CD4-positive, CD25-positive, alpha-beta regulatory T cell (primary cell): Measurements from ENCODE around the gene SMIM35. TPM values are rescaled to one million over a fixed set of nuclear protein-coding genes. Genes with fewer than 3 reads are reported as not detected.

Experiments
- ATAC-seq, 2 donors: fragments of 150-1000 bp; cut with Tn5 transposase; one replicate each; pipeline ENCODE4 v1.10.0; 2021; ENCODE audit warnings: low read depth in 2 of 2, moderate number of reproducible peaks in 2 of 2, moderate library complexity in 1 of 2
- DNase-seq, 3 donors: peaks; one replicate each; pipeline versions ENCODE4 v3.0.0 to v3.0.0-alpha.2; 2012 to 2022; ENCODE audit warnings: mixed read lengths in 1 of 3
- H3K27ac ChIP-seq: one replicate; pipeline ENCODE4 v1.7.0; 2013; ENCODE audit warnings: mild to moderate bottlenecking, low read length; ENCODE audit not compliant: insufficient read depth, poor library complexity, severe bottlenecking
- H3K27me3 ChIP-seq: one replicate; pipeline ENCODE4 v1.7.0; 2013; ENCODE audit warnings: low read length; ENCODE audit not compliant: control insufficient read depth, insufficient read depth
- H3K36me3 ChIP-seq: one replicate; pipeline ENCODE4 v1.7.0; 2013; ENCODE audit warnings: mild to moderate bottlenecking, low read length, moderate library complexity; ENCODE audit not compliant: control insufficient read depth, insufficient read depth
- H3K4me1 ChIP-seq: 2 replicates; pipeline ENCODE4 v1.7.0; 2013; ENCODE audit warnings: mild to moderate bottlenecking, low read length; ENCODE audit not compliant: insufficient read depth, control insufficient read depth, poor library complexity, severe bottlenecking
- H3K4me3 ChIP-seq: one replicate; pipeline ENCODE4 v1.7.0; 2013; ENCODE audit warnings: low read depth, mild to moderate bottlenecking, low read length, moderate library complexity
- H3K9me3 ChIP-seq, 2 experiments: 1 replicate in 1 of 2; 2 replicates in 1 of 2; pipeline ENCODE4 v1.7.0; 2013; ENCODE audit warnings: low read length in 2 of 2, mild to moderate bottlenecking in 1 of 2, moderate library complexity in 1 of 2; ENCODE audit not compliant: control insufficient read depth in 2 of 2
- H3K27ac Mint-ChIP-seq, 3 donors: one replicate each; pipeline ENCODE4 v1.8.0; 2020 to 2022; ENCODE audit warnings: mild to moderate bottlenecking in 3 of 3, mixed read lengths in 3 of 3, moderate library complexity in 2 of 3
- H3K27me3 Mint-ChIP-seq: one replicate; pipeline ENCODE4 v1.8.0; 2022; ENCODE audit warnings: mild to moderate bottlenecking, mixed read lengths
- H3K36me3 Mint-ChIP-seq: one replicate; pipeline ENCODE4 v1.8.0; 2020; ENCODE audit warnings: mixed read lengths
- H3K4me1 Mint-ChIP-seq, 4 donors: one replicate each; pipeline ENCODE4 v1.8.0; 2020 to 2022; ENCODE audit warnings: mixed read lengths in 4 of 4, mild to moderate bottlenecking in 1 of 4
- H3K4me3 Mint-ChIP-seq, 4 donors: one replicate each; pipeline ENCODE4 v1.8.0; 2020 to 2022; ENCODE audit warnings: mild to moderate bottlenecking in 4 of 4, mixed read lengths in 4 of 4, moderate library complexity in 3 of 4
- H3K9me3 Mint-ChIP-seq, 7 donors: one replicate each; pipeline ENCODE4 v1.8.0; 2020 to 2022; ENCODE audit warnings: mixed read lengths in 7 of 7, mild to moderate bottlenecking in 3 of 7, moderate library complexity in 2 of 7
- polyA plus RNA-seq, 4 donors: library from polyadenylated mRNA; unstranded; fragments of 300-500 nt; fragmentation: Illumina TruSeq; gene quantifications; one replicate each; pipeline ENCODE4 v1.2.3, GENCODE V29; 2021
- total RNA-seq: library from RNA; stranded (reverse); gene quantifications from one replicate; pipeline ENCODE4 v1.2.3, GENCODE V29; 2022

Gene SMIM35
- total and polyA plus RNA-seq, 5 donors from 2014 or later = 0.90 to 1.9 (median 1.2) TPM

DNA sequence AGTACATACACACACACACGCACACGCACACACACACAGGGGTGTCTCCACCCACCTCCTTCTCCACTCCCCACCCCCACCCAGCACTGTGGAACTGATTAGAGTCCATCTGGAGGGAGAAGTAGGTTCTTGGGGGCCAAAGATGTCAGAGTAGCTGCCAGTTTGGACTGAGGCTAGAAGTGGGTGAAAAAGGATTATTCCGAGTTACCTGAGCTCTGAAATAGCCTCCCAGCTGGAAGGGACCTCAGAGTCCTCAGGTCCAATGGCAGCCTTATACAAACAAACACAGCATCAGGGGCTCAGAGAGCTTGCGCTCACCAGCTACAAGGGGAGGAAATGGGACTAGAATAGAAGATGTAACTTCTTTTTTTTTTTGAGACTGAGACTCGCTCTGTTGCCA lies 79.7 kb downstream of the SMIM35 start:
- Mint-ChIP-seq H3K4me1 (peaks cover 39 to 100% (median 82%) of the 10 kb centered on the region in 4 donors), H3K9me3 (peaks cover 0 to 7% (median 2%) of the 10 kb centered on the region in 7 donors), H3K27me3 (no peaks in the 10 kb centered on the region), H3K4me3 (peak overlapping the region; percentile 73 to 87 (median 82)), H3K27ac (peak overlapping the region; percentile 93 to 99 (median 97)), H3K36me3 (peaks cover 7% of the 10 kb centered on the region)
- no peaks in the 10 kb centered on the region for H3K36me3 ChIP-seq
- peaks cover 100% of the 10 kb centered on the region for H3K4me1 ChIP-seq
- peak overlapping the region; percentile 30 for H3K4me3 ChIP-seq
- H3K27ac ChIP-seq = peak overlapping the region; percentile 84
- peaks cover 0 to 5% of the 10 kb centered on the region in 2 experiments for H3K9me3 ChIP-seq
- no peaks in the 10 kb centered on the region for H3K27me3 ChIP-seq
- DNase-seq (peak in 1 of 3 donors; percentile 56), ATAC-seq (peak in 1 of 2 donors; percentile 5)

GRCh38 chr11:118006153-118006534 lies 80.6 kb downstream of the SMIM35 start:
- H3K4me1 Mint-ChIP-seq = peaks cover 37 to 100% (median 86%) of the 10 kb centered on the region in 4 donors
- Histone ChIP-seq H3K36me3 (no peaks in the 10 kb centered on the region), H3K27ac (peak overlapping the region; percentile 84), H3K4me1 (peaks cover 100% of the 10 kb centered on the region), H3K27me3 (no peaks in the 10 kb centered on the region), H3K4me3 (peak overlapping the region; percentile 30), H3K9me3 (peaks cover 0 to 5% of the 10 kb centered on the region in 2 experiments)
- ATAC-seq = no peak
- H3K9me3 Mint-ChIP-seq = peaks cover 0 to 7% (median 2%) of the 10 kb centered on the region in 7 donors
- peak overlapping the region; percentile 93 to 100 (median 93) for H3K27ac Mint-ChIP-seq
- peak overlapping the region in 3 of 4 donors; percentile 71 to 87 (median 82) for H3K4me3 Mint-ChIP-seq
- H3K27me3 Mint-ChIP-seq = no peaks in the 10 kb centered on the region
- peaks cover 12% of the 10 kb centered on the region for H3K36me3 Mint-ChIP-seq
- DNase-seq = no peak

DNA sequence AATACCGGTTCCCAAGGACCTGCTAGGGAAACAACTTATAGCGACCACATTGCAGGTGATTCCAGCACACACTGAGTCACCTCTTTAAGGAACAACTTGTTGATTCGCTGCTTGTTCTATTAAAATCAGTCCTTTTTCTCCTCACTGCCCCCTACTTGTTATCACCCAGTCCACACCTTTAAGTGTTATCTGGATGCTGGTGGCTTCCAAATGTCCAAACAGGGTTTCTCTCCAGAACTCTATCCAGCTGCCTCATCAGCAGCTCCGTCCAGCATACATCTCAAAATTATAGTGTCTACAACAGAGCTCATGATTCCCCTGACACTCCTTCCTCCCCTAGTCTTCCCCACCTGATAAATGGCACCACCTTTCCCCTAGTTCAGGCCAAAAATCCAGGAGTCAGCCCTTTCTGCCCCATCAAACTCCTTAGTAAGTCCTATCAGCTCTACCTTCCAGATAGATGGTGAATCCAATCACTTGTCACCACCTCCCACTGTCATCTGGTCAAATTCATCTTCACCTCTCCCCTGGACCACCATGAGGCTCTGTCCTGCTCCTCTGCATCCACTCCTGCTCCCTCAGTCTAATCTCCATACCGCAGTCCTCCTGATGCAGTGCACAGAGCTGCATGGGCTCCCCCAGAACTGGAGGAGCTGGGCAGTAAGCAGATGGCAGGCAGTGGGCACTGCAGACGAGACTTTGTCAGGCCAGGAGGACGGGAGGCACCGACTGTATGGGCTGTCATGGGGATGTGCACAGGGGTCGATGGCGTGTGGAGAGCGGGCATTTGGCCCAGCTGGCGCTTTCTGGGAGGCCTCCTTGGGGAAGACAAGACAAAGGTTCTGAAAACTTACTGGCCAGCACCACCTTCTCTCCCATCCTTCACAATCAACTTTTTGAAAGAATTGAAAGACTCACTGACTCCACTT lies 81.3 kb downstream of the SMIM35 start:
- H3K9me3 Mint-ChIP-seq = peaks cover 0 to 7% (median 2%) of the 10 kb centered on the region in 7 donors
- H3K27ac Mint-ChIP-seq = peak overlapping the region; percentile 93 to 100 (median 93)
- Histone ChIP-seq H3K4me1 (peaks cover 100% of the 10 kb centered on the region), H3K4me3 (no peak overlapping the region), H3K27ac (peak overlapping the region; percentile 83), H3K27me3 (no peaks in the 10 kb centered on the region), H3K9me3 (peaks cover 0 to 5% of the 10 kb centered on the region in 2 experiments), H3K36me3 (peaks cover 4% of the 10 kb centered on the region)
- H3K4me3 Mint-ChIP-seq = peak overlapping the region; percentile 10 to 82 (median 72)
- ATAC-seq (no peak), DNase-seq (no peak)
- peaks cover 14% of the 10 kb centered on the region for H3K36me3 Mint-ChIP-seq
- peaks cover 37 to 100% (median 86%) of the 10 kb centered on the region in 4 donors for H3K4me1 Mint-ChIP-seq
- H3K27me3 Mint-ChIP-seq = no peaks in the 10 kb centered on the region

GRCh38 chr11:118004543-118005223 lies 82.1 kb downstream of the SMIM35 start:
- H3K9me3 ChIP-seq = peaks cover 0 to 5% of the 10 kb centered on the region in 2 experiments
- H3K27me3 ChIP-seq = no peaks in the 10 kb centered on the region
- peaks cover 0 to 7% (median 2%) of the 10 kb centered on the region in 7 donors for H3K9me3 Mint-ChIP-seq
- peaks cover 37 to 100% (median 87%) of the 10 kb centered on the region in 4 donors for H3K4me1 Mint-ChIP-seq
- H3K4me1 ChIP-seq = peaks cover 100% of the 10 kb centered on the region
- H3K36me3 Mint-ChIP-seq = peaks cover 22% of the 10 kb centered on the region
- ATAC-seq (no peak), DNase-seq (peak in 1 of 3 donors; percentile 71)
- peak overlapping the region; percentile 53 for H3K4me3 ChIP-seq
- H3K4me3 Mint-ChIP-seq = peak overlapping the region; percentile 74 to 85 (median 82)
- H3K36me3 ChIP-seq = peaks cover 11% of the 10 kb centered on the region
- H3K27ac Mint-ChIP-seq = peak overlapping the region; percentile 93 to 100 (median 93)
- peak overlapping the region; percentile 83 for H3K27ac ChIP-seq
- H3K27me3 Mint-ChIP-seq = no peaks in the 10 kb centered on the region

GRCh38 chr11:118003456-118003855 lies 83.3 kb downstream of the SMIM35 start:
- no peaks in the 10 kb centered on the region for H3K27me3 ChIP-seq
- peak overlapping the region; percentile 74 to 90 (median 82) for H3K4me3 Mint-ChIP-seq
- peak overlapping the region; percentile 93 to 100 (median 93) for H3K27ac Mint-ChIP-seq
- H3K27me3 Mint-ChIP-seq = no peaks in the 10 kb centered on the region
- peaks cover 30 to 99% (median 82%) of the 10 kb centered on the region in 4 donors for H3K4me1 Mint-ChIP-seq
- H3K4me1 ChIP-seq = peaks cover 100% of the 10 kb centered on the region
- peak overlapping the region; percentile 83 for H3K27ac ChIP-seq
- H3K9me3 Mint-ChIP-seq = peaks cover 0 to 7% (median 2%) of the 10 kb centered on the region in 7 donors
- no peak for ATAC-seq
- peaks cover 25% of the 10 kb centered on the region for H3K36me3 Mint-ChIP-seq
- peak overlapping the region; percentile 65 for H3K4me3 ChIP-seq
- peaks cover 23% of the 10 kb centered on the region for H3K36me3 ChIP-seq
- no peak for DNase-seq
- H3K9me3 ChIP-seq = peaks cover 0 to 5% of the 10 kb centered on the region in 2 experiments

DNA sequence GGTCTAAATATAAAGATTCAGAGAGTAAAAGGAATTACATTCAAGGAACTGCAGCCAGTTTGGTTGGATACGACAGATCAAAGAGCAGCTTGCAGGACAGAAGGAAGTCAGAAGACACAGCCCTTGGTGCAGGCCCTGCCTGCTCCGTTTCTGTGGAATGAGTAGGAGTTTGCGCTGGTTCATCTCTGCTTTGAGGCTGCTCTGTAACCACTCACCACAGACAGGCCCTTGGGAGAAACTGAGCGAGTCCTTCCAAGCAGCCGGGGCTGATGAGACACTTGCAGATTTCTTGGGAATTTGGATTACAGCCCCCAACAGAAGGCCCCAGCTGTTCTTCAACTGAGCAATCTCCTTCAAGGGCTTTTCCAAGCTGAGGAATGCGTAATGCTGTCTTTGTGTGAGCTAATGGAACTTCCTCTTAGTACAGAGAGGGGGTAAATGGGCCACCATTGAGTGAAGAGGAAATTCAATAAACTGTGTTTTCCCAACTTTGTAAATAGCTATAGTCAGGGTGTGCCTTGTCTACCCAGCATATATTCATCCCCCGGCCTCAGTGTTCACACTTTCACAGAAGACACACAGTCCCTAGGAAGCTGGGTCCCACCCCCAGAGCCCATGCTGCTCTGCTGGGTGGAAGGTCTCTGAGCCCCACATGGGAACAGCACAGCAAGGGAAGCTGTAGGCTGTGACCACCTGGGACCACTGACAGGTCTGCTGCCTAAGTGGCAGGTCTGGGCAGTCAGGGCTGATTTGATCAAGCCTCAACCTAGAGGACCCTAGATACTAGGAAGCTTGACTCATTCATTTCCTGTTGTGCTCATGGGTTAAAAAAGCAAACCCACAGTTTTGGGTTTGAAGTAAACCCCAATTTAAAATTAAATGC lies 84.0 kb downstream of the SMIM35 start:
- Mint-ChIP-seq H3K4me1 (peaks cover 31 to 99% (median 84%) of the 10 kb centered on the region in 4 donors), H3K9me3 (peaks cover 0 to 7% (median 2%) of the 10 kb centered on the region in 7 donors), H3K27ac (peak overlapping the region; percentile 93 to 100 (median 93)), H3K36me3 (peaks cover 32% of the 10 kb centered on the region), H3K27me3 (no peaks in the 10 kb centered on the region), H3K4me3 (peak overlapping the region; percentile 74 to 90 (median 82))
- Histone ChIP-seq H3K4me1 (peaks cover 97% of the 10 kb centered on the region), H3K36me3 (peaks cover 29% of the 10 kb centered on the region), H3K9me3 (peaks cover 0 to 5% of the 10 kb centered on the region in 2 experiments), H3K27ac (peak overlapping the region; percentile 83), H3K4me3 (peak overlapping the region; percentile 65), H3K27me3 (no peaks in the 10 kb centered on the region)
- ATAC-seq = peak; percentile 41 to 42
- DNase-seq = peak; percentile 24 to 91 (median 56)
